Left ventricle myocardium superior (tissue), 1 donor: ENCODE measurements around the gene TMEM179. TPM values are rescaled to one million over a fixed set of nuclear protein-coding genes. Genes with fewer than 3 reads are reported as not detected.

Experiments used
- ATAC-seq: fragments of 200-7000 bp; cut with Tn5 transposase; one replicate; pipeline ENCODE4 v1.9.1; 2020; ENCODE audit warnings: mild to moderate bottlenecking, moderate library complexity
- DNase-seq: peaks from one replicate; pipeline ENCODE4 v3.0.0-alpha.2; 2020
- intact Hi-C: fragments of 100-400 bp; cut with micrococcal nuclease; formaldehyde crosslinking; loops from one replicate; pipeline ENCODE4 v1.11.0; 2022
- total RNA-seq: library from RNA; stranded (reverse); fragmentation: NEBNext Ultra II Directional; extraction: Animal tissue kit (Norgen Biotek cat#: 25700); gene quantifications from one replicate; pipeline ENCODE4 v1.2.1, GENCODE V29; 2021
- donor health status: DM: no; HTN: yes; CAD: no; lungs with severe emphysema.

TMEM179 gene
- total RNA-seq, 1 donor from 2014 or later: not detected

GRCh38 chr14:104602315-104602932, 2.1 kb downstream of the TMEM179 start:
- ATAC-seq: no peak
- DNase-seq: no peak
- intact Hi-C loops: no loop called here

GRCh38 chr14:104601786-104602185, 2.8 kb downstream of the TMEM179 start:
- DNase-seq: no peak

GRCh38 chr14:104600805-104601204, 3.8 kb downstream of the TMEM179 start:
- intact Hi-C loops: no loop called here
- DNase-seq: no peak
- ATAC-seq: no peak

More at GRCh38 chr14:104601786-104602185, 2.8 kb downstream of the TMEM179 start:
- intact Hi-C loops: no loop called here
- ATAC-seq: no peak

GRCh38 chr14:104600141-104600643, 4.4 kb downstream of the TMEM179 start:
- DNase-seq (no peak), ATAC-seq (no peak)
- intact Hi-C loops: no loop called here

GRCh38 chr14:104599446-104599845, 5.1 kb downstream of the TMEM179 start:
- ATAC-seq (no peak), DNase-seq (no peak)
- intact Hi-C loops: no loop called here

- intact Hi-C loops: no loop called here
- ATAC-seq (no peak), DNase-seq (no peak)
Observed at GRCh38 chr14:104598910-104599273, 5.7 kb downstream of the TMEM179 start.

- intact Hi-C loops: no loop called here
- ATAC-seq: no peak
- no peak for DNase-seq
Observed at GRCh38 chr14:104598039-104598909, 6.3 kb downstream of the TMEM179 start.

- DNase-seq (no peak), ATAC-seq (no peak)
- intact Hi-C loops: no loop called here
Observed at GRCh38 chr14:104597576-104597975, 7.0 kb downstream of the TMEM179 start.

- ATAC-seq (no peak), DNase-seq (no peak)
- intact Hi-C loops: no loop called here
Observed at GRCh38 chr14:104596927-104597351, 7.6 kb downstream of the TMEM179 start.

- intact Hi-C loops: no loop called here
- DNase-seq (no peak), ATAC-seq (no peak)
Observed at GRCh38 chr14:104596451-104596918, 8.1 kb downstream of the TMEM179 start.

- ATAC-seq (no peak), DNase-seq (no peak)
- intact Hi-C loops: no loop called here
Observed at GRCh38 chr14:104595911-104596450, 8.6 kb downstream of the TMEM179 start.

GRCh38 chr14:104595116-104595675, 9.4 kb downstream of the TMEM179 start:
- DNase-seq (no peak), ATAC-seq (no peak)
- intact Hi-C loops: no loop called here

- DNase-seq (peak; percentile 23), ATAC-seq (no peak)
Observed at GRCh38 chr14:104594310-104595046, 10.1 kb downstream of the TMEM179 start.

GRCh38 chr14:104593710-104594136, 10.8 kb downstream of the TMEM179 start:
- intact Hi-C loops: no loop called here
- peak; percentile 33 for DNase-seq
- no peak for ATAC-seq

More at GRCh38 chr14:104594310-104595046, 10.1 kb downstream of the TMEM179 start:
- intact Hi-C loops: no loop called here

GRCh38 chr14:104593241-104593701, 11.3 kb downstream of the TMEM179 start:
- intact Hi-C loops: no loop called here
- ATAC-seq (peak; percentile 25), DNase-seq (peak; percentile 45)

- intact Hi-C loops: no loop called here
- ATAC-seq (no peak), DNase-seq (no peak)
Observed at GRCh38 chr14:104592785-104593184, 11.8 kb downstream of the TMEM179 start.

GRCh38 chr14:104592292-104592672, 12.3 kb downstream of the TMEM179 start:
- ATAC-seq (no peak), DNase-seq (peak; percentile 20)
- intact Hi-C loops: no loop called here

- DNase-seq (peak; percentile 24), ATAC-seq (no peak)
- intact Hi-C loops: no loop called here
Observed at GRCh38 chr14:104591506-104592291, 12.9 kb downstream of the TMEM179 start.
